ENCODE measurements around the gene ITK.

Gene ITK

DNA sequence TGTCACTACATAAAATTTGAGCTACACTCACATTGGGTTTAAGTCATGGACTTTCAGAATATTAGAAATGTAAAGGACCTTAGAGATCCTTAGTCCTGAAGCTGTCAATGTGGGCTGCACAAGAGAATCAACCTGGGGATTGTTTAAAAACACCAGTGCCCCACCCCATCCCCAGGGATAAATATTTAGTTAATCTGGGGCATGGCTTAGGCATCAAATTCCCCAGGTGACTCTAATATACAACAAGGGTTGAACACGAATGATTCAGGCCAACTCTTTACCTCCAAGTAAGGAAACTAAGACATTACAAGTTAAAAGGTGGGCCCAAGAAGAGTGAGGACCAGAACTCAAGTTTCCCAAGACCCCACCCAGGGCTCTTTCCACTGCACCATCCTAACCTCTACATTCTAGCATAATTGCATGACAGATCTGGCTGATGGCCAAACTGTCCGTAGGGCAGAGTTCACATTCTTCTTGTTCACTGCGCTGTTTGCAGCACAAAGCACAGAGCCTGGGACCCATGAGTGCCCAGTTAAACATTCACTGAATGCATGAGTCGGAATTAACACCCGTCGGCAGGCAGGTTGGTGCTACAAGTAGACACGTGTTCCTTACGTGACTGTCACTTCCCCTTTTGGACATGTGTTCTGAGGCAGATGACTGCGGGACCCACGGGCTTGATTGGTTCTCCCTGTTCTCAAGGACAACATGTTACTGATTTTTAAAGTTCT, 110.5 kb downstream of the ITK start:
- no peaks in the 10 kb centered on the region for H3K9me2 ChIP-seq (replicated peaks; ENCODE audit: insufficient read depth, low read length)
- no peak overlapping the region for H3K4me2 ChIP-seq (ENCODE audit: low read depth, low read length, poor library complexity, severe bottlenecking)
- peak overlapping the region; percentile 0; the same call in 1 of the 2 replicates for H3K27ac ChIP-seq (ENCODE audit: low read depth, low read length)
- TF ChIP-seq, protein P1, sequence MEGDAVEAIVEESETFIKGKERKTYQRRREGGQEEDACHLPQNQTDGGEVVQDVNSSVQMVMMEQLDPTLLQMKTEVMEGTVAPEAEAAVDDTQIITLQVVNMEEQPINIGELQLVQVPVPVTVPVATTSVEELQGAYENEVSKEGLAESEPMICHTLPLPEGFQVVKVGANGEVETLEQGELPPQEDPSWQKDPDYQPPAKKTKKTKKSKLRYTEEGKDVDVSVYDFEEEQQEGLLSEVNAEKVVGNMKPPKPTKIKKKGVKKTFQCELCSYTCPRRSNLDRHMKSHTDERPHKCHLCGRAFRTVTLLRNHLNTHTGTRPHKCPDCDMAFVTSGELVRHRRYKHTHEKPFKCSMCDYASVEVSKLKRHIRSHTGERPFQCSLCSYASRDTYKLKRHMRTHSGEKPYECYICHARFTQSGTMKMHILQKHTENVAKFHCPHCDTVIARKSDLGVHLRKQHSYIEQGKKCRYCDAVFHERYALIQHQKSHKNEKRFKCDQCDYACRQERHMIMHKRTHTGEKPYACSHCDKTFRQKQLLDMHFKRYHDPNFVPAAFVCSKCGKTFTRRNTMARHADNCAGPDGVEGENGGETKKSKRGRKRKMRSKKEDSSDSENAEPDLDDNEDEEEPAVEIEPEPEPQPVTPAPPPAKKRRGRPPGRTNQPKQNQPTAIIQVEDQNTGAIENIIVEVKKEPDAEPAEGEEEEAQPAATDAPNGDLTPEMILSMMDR (IDR thresholded peaks at IDR 0.05; ENCODE audit: insufficient read depth, low read length, poor library complexity, severe bottlenecking) = no peak
- no peak for TF ChIP-seq EZH2phosphoT487 (conservative IDR thresholded peaks at IDR 0.05; ENCODE audit: low read length)
- H3F3A ChIP-seq (ENCODE audit: insufficient read depth) = no peaks in the 10 kb centered on the region
- H3K9me3 ChIP-seq (ENCODE audit: insufficient read depth, low read length) = no peaks in the 10 kb centered on the region
- peaks cover 57% of the 10 kb centered on the region for H3K36me3 ChIP-seq (ENCODE audit: low read length)
- peaks cover 7% of the 10 kb centered on the region; the same call in 1 of the 2 replicates for H3K79me2 ChIP-seq (ENCODE audit: insufficient read depth, low read length)
- H3K27me3 ChIP-seq (ENCODE audit: low read length) = no peaks in the 10 kb centered on the region
- no peak overlapping the region for H2AFZ ChIP-seq (ENCODE audit: low read depth, low read length, severe bottlenecking)
- H4K20me1 ChIP-seq (ENCODE audit: low read depth, low read length) = no peaks in the 10 kb centered on the region
- H3K9ac ChIP-seq (ENCODE audit: low read length) = no peak overlapping the region
- H3K4me3 ChIP-seq (ENCODE audit: insufficient read depth, low read length, poor library complexity, severe bottlenecking) = no peak overlapping the region

GRCh38 chr5:157292599-157292998, 112.0 kb downstream of the ITK start:
- no peaks in the 10 kb centered on the region for H3K27me3 ChIP-seq (ENCODE audit: low read length)
- no peak overlapping the region for H3K4me2 ChIP-seq (ENCODE audit: low read depth, low read length, poor library complexity, severe bottlenecking)
- H3F3A ChIP-seq (ENCODE audit: insufficient read depth) = no peaks in the 10 kb centered on the region
- no peaks in the 10 kb centered on the region for H4K20me1 ChIP-seq (ENCODE audit: low read depth, low read length)
- H3K9ac ChIP-seq (ENCODE audit: low read length) = no peak overlapping the region
- no peak overlapping the region for H3K27ac ChIP-seq (ENCODE audit: low read depth, low read length)
- peaks cover 46% of the 10 kb centered on the region for H3K36me3 ChIP-seq (ENCODE audit: low read length)
- H2AFZ ChIP-seq (ENCODE audit: low read depth, low read length, severe bottlenecking) = no peak overlapping the region
- no peaks in the 10 kb centered on the region for H3K9me2 ChIP-seq (replicated peaks; ENCODE audit: insufficient read depth, low read length)
- TF ChIP-seq EZH2phosphoT487 (conservative IDR thresholded peaks at IDR 0.05; ENCODE audit: low read length) = no peak
- TF ChIP-seq, protein P1 (IDR thresholded peaks at IDR 0.05; ENCODE audit: insufficient read depth, low read length, poor library complexity, severe bottlenecking) = no peak
- no peaks in the 10 kb centered on the region for H3K9me3 ChIP-seq (ENCODE audit: insufficient read depth, low read length)
- peaks cover under 1% of the 10 kb centered on the region; the same call in 1 of the 2 replicates for H3K79me2 ChIP-seq (ENCODE audit: insufficient read depth, low read length)
- H3K4me3 ChIP-seq (ENCODE audit: insufficient read depth, low read length, poor library complexity, severe bottlenecking) = no peak overlapping the region

GRCh38 chr5:157294407-157295091, 113.9 kb downstream of the ITK start:
- H3K36me3 ChIP-seq (ENCODE audit: low read length) = peaks cover 40% of the 10 kb centered on the region

More at GRCh38 chr5:157294407-157295091, 113.9 kb downstream of the ITK start:
- Histone ChIP-seq H3K4me2 (ENCODE audit: low read depth, low read length, poor library complexity, severe bottlenecking) (no peak overlapping the region), H3K9me3 (ENCODE audit: insufficient read depth, low read length) (no peaks in the 10 kb centered on the region), H4K20me1 (ENCODE audit: low read depth, low read length) (no peaks in the 10 kb centered on the region), H3F3A (ENCODE audit: insufficient read depth) (no peaks in the 10 kb centered on the region), H3K79me2 (ENCODE audit: insufficient read depth, low read length) (no peaks in the 10 kb centered on the region), H3K4me3 (ENCODE audit: insufficient read depth, low read length, poor library complexity, severe bottlenecking) (no peak overlapping the region), H3K27me3 (ENCODE audit: low read length) (no peaks in the 10 kb centered on the region), H2AFZ (ENCODE audit: low read depth, low read length, severe bottlenecking) (no peak overlapping the region), H3K27ac (ENCODE audit: low read depth, low read length) (no peak overlapping the region), H3K9ac (ENCODE audit: low read length) (no peak overlapping the region), H3K9me2 (replicated peaks; ENCODE audit: insufficient read depth, low read length) (no peaks in the 10 kb centered on the region)
- TF ChIP-seq, protein P1 (IDR thresholded peaks at IDR 0.05; ENCODE audit: insufficient read depth, low read length, poor library complexity, severe bottlenecking) = no peak
- TF ChIP-seq EZH2phosphoT487 (conservative IDR thresholded peaks at IDR 0.05; ENCODE audit: low read length) = no peak

Measured in SU-DHL-6 (cell line).